WTC11 (cell line): ENCODE measurements around the gene NRXN3.

Experiments
- ARID4B ChIP-seq: sonication (generic); formaldehyde crosslinking; IDR thresholded peaks from 2 replicates; pipeline ENCODE4 v1.8.0; 2023; ENCODE audit warnings: missing genetic modification reagents, mild to moderate bottlenecking, borderline replicate concordance
- CTCF ChIP-seq: fragments of 200-600 bp; IDR thresholded peaks from 2 replicates; pipeline ENCODE4 v1.8.0; 2022; ENCODE audit warnings: antibody characterized with exemption
- E2F1 ChIP-seq: sonication (generic); formaldehyde crosslinking; IDR thresholded peaks from 2 replicates; pipeline ENCODE4 v1.8.0; 2022; ENCODE audit warnings: mild to moderate bottlenecking, missing genetic modification reagents
- E2F4 ChIP-seq: sonication (generic); formaldehyde crosslinking; IDR thresholded peaks from 2 replicates; pipeline ENCODE4 v1.8.1; 2022; ENCODE audit warnings: low read depth, mild to moderate bottlenecking, moderate library complexity, missing genetic modification reagents, borderline replicate concordance
- FOXP1 ChIP-seq: sonication (generic); formaldehyde crosslinking; IDR thresholded peaks from 2 replicates; pipeline ENCODE4 v1.8.0; 2022; ENCODE audit warnings: missing genetic modification reagents, mild to moderate bottlenecking, moderate library complexity, borderline replicate concordance
- MAX ChIP-seq: sonication (generic); formaldehyde crosslinking; IDR thresholded peaks from 2 replicates; pipeline ENCODE4 v1.8.0; 2022; ENCODE audit warnings: mild to moderate bottlenecking, missing genetic modification reagents
- OVOL2 ChIP-seq: fragments of 250-450 bp; sonication (Bioruptor Pico); IDR thresholded peaks from 2 replicates; pipeline ENCODE4 v1.9.0; 2021; ENCODE audit warnings: mild to moderate bottlenecking, borderline replicate concordance
- RELA ChIP-seq: sonication (generic); formaldehyde crosslinking; IDR thresholded peaks from 2 replicates; pipeline ENCODE4 v1.8.1; 2022; ENCODE audit warnings: missing genetic modification reagents, mild to moderate bottlenecking, borderline replicate concordance
- USF1 ChIP-seq: sonication (generic); formaldehyde crosslinking; IDR thresholded peaks from 2 replicates; pipeline ENCODE4 v1.8.0; 2022; ENCODE audit warnings: mild to moderate bottlenecking, missing genetic modification reagents
- ZNF219 ChIP-seq: sonication (generic); formaldehyde crosslinking; IDR thresholded peaks from 2 replicates; pipeline ENCODE4 v1.8.0; 2023; ENCODE audit warnings: missing genetic modification reagents, mild to moderate bottlenecking, borderline replicate concordance
- ZSCAN18 ChIP-seq: fragments of 250-450 bp; sonication (Bioruptor Pico); IDR thresholded peaks from 2 replicates; pipeline ENCODE4 v2.1.2; 2022; ENCODE audit warnings: mild to moderate bottlenecking, moderate library complexity

GRCh38 chr14:79578470-79578869 lies 1408.3 kb downstream of the NRXN3 start:
- TF ChIP-seq CTCF (no peak), E2F4 (CRISPR knock-in tag) (no peak), USF1 (CRISPR knock-in tag) (no peak), FOXP1 (no peak), ZSCAN18 (no peak), OVOL2 (CRISPR knock-in tag) (no peak), E2F1 (no peak), MAX (CRISPR knock-in tag) (no peak), RELA (CRISPR knock-in tag) (no peak), ARID4B (CRISPR knock-in tag) (no peak), ZNF219 (no peak)
